Stomach (tissue), 4 donors: ENCODE measurements around the gene FOSL2.

ENCODE experiments used
- CTCF ChIP-seq, 7 experiments: fragments of 450-650 bp in 4 of 7; fragments of 200-600 bp in 3 of 7; sonication (generic) in 3 of 7; IDR thresholded peaks; one replicate each; pipeline ENCODE4 v1.5.1; 2016 to 2019; ENCODE audit warnings: antibody characterized with exemption in 7 of 7, control low read depth in 2 of 7, mild to moderate bottlenecking in 1 of 7
- POLR2A ChIP-seq, 4 donors: fragments of 450-650 bp; IDR thresholded peaks; one replicate each; pipeline ENCODE4 v1.6.1; 2016; ENCODE audit warnings: antibody characterized with exemption in 4 of 4, control low read depth in 2 of 4, mild to moderate bottlenecking in 1 of 4, moderate library complexity in 1 of 4

- TF ChIP-seq POLR2A (IDR thresholded peaks at IDR 0.05) = no peak
- TF ChIP-seq CTCF (IDR thresholded peaks at IDR 0.05) = no peak
These were observed 35.8 kb downstream of the FOSL2 start for GRCh38 chr2:28428486-28428885.
